HFF-Myc (cell line): ENCODE results near the gene CD44.

Experiments used
- DNase-seq: peaks from one replicate; pipeline ENCODE4 v3.0.0-alpha.2; 2011; ENCODE audit warnings: low read depth; ENCODE audit errors: extremely low read depth
- H3K4me3 ChIP-seq: replicated peaks from 2 replicates; pipeline ENCODE4 v1.5.1; 2011; ENCODE audit warnings: low read depth, mild to moderate bottlenecking, control low read depth, low read length
- TF ChIP-seq, protein P1 (sequence below): IDR thresholded peaks from 2 replicates; pipeline ENCODE4 v1.5.1; 2012; ENCODE audit warnings: mild to moderate bottlenecking, low read depth, low read length, control low read depth; ENCODE audit errors: missing control alignments

Gene CD44

DNA sequence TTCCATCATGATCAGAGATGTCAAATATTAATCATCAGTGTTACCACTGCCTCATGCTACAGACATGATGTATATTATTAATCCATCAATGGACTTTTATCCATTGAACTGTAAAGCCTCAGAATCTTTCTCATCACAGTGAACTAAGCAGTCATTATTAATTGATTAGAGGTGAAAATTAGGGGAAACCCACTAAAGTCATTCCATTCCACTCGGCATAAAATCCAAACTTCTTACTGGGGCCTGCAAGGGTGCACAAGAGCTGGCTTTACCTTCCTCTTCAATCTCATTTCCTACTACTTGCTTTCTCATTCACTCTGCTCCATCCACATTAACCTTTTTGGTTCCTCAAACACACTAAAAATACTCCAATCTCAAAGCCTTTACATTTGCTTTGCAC, 7.9 kb upstream of the CD44 start:
- no peak overlapping the region for H3K4me3 ChIP-seq
- TF ChIP-seq, protein P1, sequence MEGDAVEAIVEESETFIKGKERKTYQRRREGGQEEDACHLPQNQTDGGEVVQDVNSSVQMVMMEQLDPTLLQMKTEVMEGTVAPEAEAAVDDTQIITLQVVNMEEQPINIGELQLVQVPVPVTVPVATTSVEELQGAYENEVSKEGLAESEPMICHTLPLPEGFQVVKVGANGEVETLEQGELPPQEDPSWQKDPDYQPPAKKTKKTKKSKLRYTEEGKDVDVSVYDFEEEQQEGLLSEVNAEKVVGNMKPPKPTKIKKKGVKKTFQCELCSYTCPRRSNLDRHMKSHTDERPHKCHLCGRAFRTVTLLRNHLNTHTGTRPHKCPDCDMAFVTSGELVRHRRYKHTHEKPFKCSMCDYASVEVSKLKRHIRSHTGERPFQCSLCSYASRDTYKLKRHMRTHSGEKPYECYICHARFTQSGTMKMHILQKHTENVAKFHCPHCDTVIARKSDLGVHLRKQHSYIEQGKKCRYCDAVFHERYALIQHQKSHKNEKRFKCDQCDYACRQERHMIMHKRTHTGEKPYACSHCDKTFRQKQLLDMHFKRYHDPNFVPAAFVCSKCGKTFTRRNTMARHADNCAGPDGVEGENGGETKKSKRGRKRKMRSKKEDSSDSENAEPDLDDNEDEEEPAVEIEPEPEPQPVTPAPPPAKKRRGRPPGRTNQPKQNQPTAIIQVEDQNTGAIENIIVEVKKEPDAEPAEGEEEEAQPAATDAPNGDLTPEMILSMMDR, result no peak
- DNase-seq, result no peak

GRCh38 chr11:35131886-35132285, 7.1 kb upstream of the CD44 start:
- TF ChIP-seq, protein P1, result no peak
- no peak for DNase-seq
- H3K4me3 ChIP-seq, result no peak overlapping the region

DNA sequence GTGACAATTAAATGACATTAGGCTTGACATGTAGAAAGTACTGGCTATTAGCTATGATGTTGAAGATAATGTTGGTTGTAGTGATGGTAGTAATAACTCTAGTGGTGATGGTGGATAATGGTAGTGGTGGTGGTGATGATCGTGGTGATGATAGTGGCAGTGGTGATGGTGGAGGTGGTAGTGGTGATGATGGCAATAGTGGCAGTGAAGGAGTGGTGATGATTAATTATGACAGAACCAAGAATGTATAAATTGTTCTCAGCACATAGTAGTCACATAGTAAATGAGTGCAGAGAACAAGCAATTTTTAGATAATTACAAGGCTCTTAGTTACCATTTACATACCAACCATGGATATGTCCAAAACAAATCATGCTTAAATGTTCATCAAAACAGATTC, 5.3 kb upstream of the CD44 start:
- no peak for DNase-seq
- H3K4me3 ChIP-seq, result no peak overlapping the region
- TF ChIP-seq, protein P1, result no peak

DNA sequence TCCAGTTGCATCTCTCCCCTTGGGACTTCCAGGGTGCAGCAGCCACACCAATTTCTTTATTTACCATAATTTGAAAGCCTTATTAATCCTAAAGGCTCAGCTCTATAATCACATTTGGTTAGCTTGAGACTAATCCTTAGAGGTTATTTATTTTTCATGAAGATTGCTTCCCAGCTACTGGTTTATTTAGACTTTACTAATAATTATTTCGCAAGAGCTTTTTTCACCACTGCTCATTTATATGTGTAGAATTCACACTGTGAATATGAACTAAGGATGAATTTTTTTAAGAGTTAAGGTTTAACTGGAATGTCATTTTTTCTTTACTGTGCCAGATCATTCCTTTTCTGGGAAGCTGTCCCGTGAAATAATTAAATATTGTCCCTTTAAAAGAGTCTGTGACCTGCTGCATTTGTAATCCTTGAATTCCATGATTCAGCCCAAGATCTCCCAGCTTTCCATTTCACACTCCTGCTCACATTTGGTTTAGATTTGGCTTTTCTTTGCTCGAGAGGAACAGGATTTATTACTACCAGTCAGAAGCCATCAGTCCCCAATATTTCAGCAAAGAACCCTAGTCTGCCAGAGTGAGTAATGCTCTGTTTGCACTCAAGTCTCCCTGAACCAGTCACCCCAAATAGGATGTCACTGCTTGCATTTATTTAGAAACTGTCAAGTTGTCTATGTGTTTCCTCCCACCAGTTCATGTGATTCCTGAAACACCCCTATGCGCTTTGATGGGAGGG, 4.4 kb upstream of the CD44 start:
- no peak overlapping the region for H3K4me3 ChIP-seq
- peak; percentile 66 for DNase-seq
- TF ChIP-seq, protein P1, result no peak

DNA sequence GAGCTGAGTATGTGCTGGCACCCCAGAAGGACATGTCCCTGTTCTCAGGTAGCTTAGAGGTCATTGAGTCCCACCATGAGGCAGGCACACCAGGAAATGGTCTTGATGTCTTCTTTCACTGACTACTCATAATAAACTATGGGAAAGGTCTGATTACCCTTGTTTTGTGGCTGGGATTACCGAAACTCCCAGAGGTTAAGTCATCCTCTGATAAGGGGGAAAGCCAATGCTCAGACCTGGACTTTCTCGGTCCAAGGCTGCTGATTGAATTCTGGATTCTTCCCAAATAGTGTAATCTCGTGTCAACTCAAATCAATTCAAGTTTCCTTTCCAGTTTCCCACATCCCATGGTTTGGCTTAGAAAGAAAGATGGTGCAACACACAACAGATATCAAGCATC, 3.7 kb upstream of the CD44 start:
- TF ChIP-seq, protein P1, result no peak
- no peak overlapping the region for H3K4me3 ChIP-seq
- DNase-seq, result no peak

DNA sequence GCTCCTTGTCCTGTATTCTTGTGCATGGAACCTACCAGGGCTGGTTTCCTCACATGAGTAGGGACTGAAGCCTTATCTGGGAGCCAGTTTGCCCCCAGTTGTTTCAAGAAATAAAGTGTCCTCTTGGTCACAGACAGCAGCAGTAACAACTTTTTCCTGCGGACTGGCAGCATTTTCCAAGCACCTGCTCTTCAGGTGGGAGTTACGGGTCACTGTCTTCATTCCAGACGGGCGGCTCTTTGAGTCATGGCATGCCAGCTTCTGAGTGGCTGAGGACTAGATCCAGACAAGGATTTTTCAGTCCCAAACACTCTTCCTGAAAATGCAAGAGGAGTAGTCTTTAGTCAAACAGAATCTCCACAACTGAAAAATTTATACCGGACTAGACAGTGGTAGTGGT, 2.7 kb upstream of the CD44 start:
- TF ChIP-seq, protein P1, result no peak
- no peak overlapping the region for H3K4me3 ChIP-seq
- DNase-seq, result no peak

GRCh38 chr11:35138058-35138457, 913 bp upstream of the CD44 start:
- peak overlapping the region; percentile 78 for H3K4me3 ChIP-seq
- DNase-seq, result no peak
- TF ChIP-seq, protein P1, result no peak
